Stimulated activated effector memory CD8-positive, alpha-beta T cell treated with anti-CD3 and anti-CD28 coated beads, Interleukin-12 subunit alpha, Interleukin-12 subunit beta, amount 100 ng/mL, for 72 hours (primary cell): ENCODE results near the gene TOP2B.

Source experiments
- ATAC-seq: fragments of 150-1000 bp; cut with Tn5 transposase; 2 replicates; pipeline ENCODE4 v1.10.0; 2021
- DNase-seq, 2 donors: peaks; one replicate each; pipeline ENCODE4 v3.0.0; 2021 to 2022; ENCODE audit warnings: low spot score in 2 of 2
- H3K27ac Mint-ChIP-seq: one replicate; pipeline ENCODE4 v1.8.0; 2022; ENCODE audit warnings: mild to moderate bottlenecking, mixed read lengths
- H3K36me3 Mint-ChIP-seq: one replicate; pipeline ENCODE4 v1.8.0; 2022; ENCODE audit warnings: mild to moderate bottlenecking, mixed read lengths
- H3K4me1 Mint-ChIP-seq: one replicate; pipeline ENCODE4 v1.8.0; 2022; ENCODE audit warnings: mixed read lengths
- H3K4me3 Mint-ChIP-seq: one replicate; pipeline ENCODE4 v1.8.0; 2022; ENCODE audit warnings: mild to moderate bottlenecking, mixed read lengths
- H3K9me3 Mint-ChIP-seq: one replicate; pipeline ENCODE4 v1.8.0; 2022; ENCODE audit warnings: mixed read lengths

Gene TOP2B

GRCh38 chr3:25547943-25548674 lies 116.6 kb downstream of the TOP2B start:
- Mint-ChIP-seq H3K4me3 (no peak overlapping the region), H3K27ac (no peak overlapping the region), H3K4me1 (no peaks in the 10 kb centered on the region), H3K36me3 (no peaks in the 10 kb centered on the region), H3K9me3 (peaks cover 3% of the 10 kb centered on the region)
- DNase-seq (no peak), ATAC-seq (no peak)
